SK-N-SH (cell line): ENCODE results near the gene KIF18B. TPM values are rescaled to one million over a fixed set of nuclear protein-coding genes. Genes with fewer than 3 reads are reported as not detected.

Source experiments
- CTCF ChIA-PET: fragments of 300-600, 350-600 bp; formaldehyde crosslinking; extraction: SDS; loops from one replicate; lab custom pipeline; 2021; lab: Yijun Ruan, JAX
- POLR2A ChIA-PET: fragments of 350-600 bp; sonication (Branson Sonifier 250); formaldehyde crosslinking; extraction: SDS; loops from one replicate; lab custom pipeline; 2020; ENCODE audit warnings: antibody characterized with exemption, inconsistent platforms; lab: Yijun Ruan, JAX
- DNase-seq: peaks from one replicate; pipeline ENCODE4 v3.0.0; 2012
- H2AFZ ChIP-seq: fragments of 200-600 bp; sonication (generic); 2 replicates; pipeline ENCODE4 v1.8.1; 2016; ENCODE audit warnings: antibody characterized with exemption, mild to moderate bottlenecking, low read depth
- H3F3A ChIP-seq: fragments of 200-600 bp; sonication (generic); replicated peaks from 2 replicates; pipeline ENCODE3; 2016; ENCODE audit warnings: antibody characterized with exemption, mild to moderate bottlenecking; ENCODE audit not compliant: insufficient read depth
- H3K27ac ChIP-seq, 2 experiments: fragments of 200-500 bp in 1 of 2; fragments of 200-600 bp in 1 of 2; sonication (Bioruptor generic) in 1 of 2; sonication (generic), shearing (Covaris generic) in 1 of 2; 2 replicates each; pipeline versions ENCODE4 v1.5.1 to v1.6.1; 2014 to 2016; ENCODE audit warnings: low read depth in 2 of 2, inconsistent platforms in 1 of 2, low read length in 1 of 2, mild to moderate bottlenecking in 1 of 2, mixed read lengths in 1 of 2
- H3K27me3 ChIP-seq: fragments of 200-600 bp; sonication (generic), shearing (Covaris generic); 2 replicates; pipeline ENCODE4 v1.6.1; 2016; ENCODE audit warnings: mixed run types; ENCODE audit not compliant: insufficient read depth
- H3K36me3 ChIP-seq, 2 experiments: fragments of 200-500 bp in 1 of 2; fragments of 200-600 bp in 1 of 2; sonication (Bioruptor generic) in 1 of 2; sonication (generic) in 1 of 2; replicated peaks in 1 of 2; 2 replicates each; pipeline versions ENCODE3 to v1.5.1; 2014 to 2016; ENCODE audit warnings: low read length in 1 of 2, mild to moderate bottlenecking in 1 of 2; ENCODE audit not compliant: insufficient read depth in 2 of 2, control insufficient read depth in 1 of 2
- H3K4me1 ChIP-seq, 2 experiments: fragments of 200-500 bp in 1 of 2; fragments of 200-600 bp in 1 of 2; sonication (Bioruptor generic) in 1 of 2; sonication (generic), shearing (Covaris generic) in 1 of 2; 2 replicates each; pipeline versions ENCODE4 v1.5.1 to v1.6.1; 2014 to 2016; ENCODE audit warnings: low read depth in 1 of 2, low read length in 1 of 2, mixed run types in 1 of 2; ENCODE audit not compliant: insufficient read depth in 2 of 2, control insufficient read depth in 1 of 2
- H3K4me2 ChIP-seq: fragments of 200-600 bp; sonication (generic), shearing (Covaris generic); 2 replicates; pipeline ENCODE4 v1.6.1; 2017; ENCODE audit warnings: mixed run types
- H3K4me3 ChIP-seq, 2 experiments: fragments of 200-500 bp in 1 of 2; fragments of 200-600 bp in 1 of 2; sonication (Bioruptor generic) in 1 of 2; sonication (generic), shearing (Covaris generic) in 1 of 2; 2 replicates each; pipeline versions ENCODE4 v1.5.1 to v1.8.1; 2014 to 2016; ENCODE audit warnings: low read depth in 2 of 2, inconsistent platforms in 1 of 2, low read length in 1 of 2, mild to moderate bottlenecking in 1 of 2, mixed read lengths in 1 of 2, moderate library complexity in 1 of 2
- H3K79me2 ChIP-seq: fragments of 200-600 bp; sonication (generic); 2 replicates; pipeline ENCODE4 v1.8.1; 2017; ENCODE audit warnings: mild to moderate bottlenecking; ENCODE audit not compliant: insufficient read depth
- H3K9ac ChIP-seq: fragments of 200-600 bp; sonication (generic); 2 replicates; pipeline ENCODE4 v1.6.1; 2017; ENCODE audit warnings: mixed run types
- H3K9me2 ChIP-seq: fragments of 200-600 bp; sonication (generic); 2 replicates; pipeline ENCODE4 v1.6.1; 2017; ENCODE audit warnings: mixed run types
- H3K9me3 ChIP-seq: fragments of 200-600 bp; sonication (generic); 2 replicates; pipeline ENCODE4 v1.6.1; 2017; ENCODE audit warnings: mixed run types, mild to moderate bottlenecking, moderate library complexity
- H4K20me1 ChIP-seq: fragments of 200-600 bp; sonication (generic); 2 replicates; pipeline ENCODE4 v1.6.1; 2017; ENCODE audit warnings: mild to moderate bottlenecking, mixed run types; ENCODE audit not compliant: insufficient read depth
- CHD2 ChIP-seq: fragments of 150-350 bp; IDR thresholded peaks from 2 replicates; pipeline ENCODE4 v1.6.1; 2018; ENCODE audit warnings: low read length; ENCODE audit not compliant: partially characterized antibody
- EP300 ChIP-seq, 2 experiments: IDR thresholded peaks; 2 replicates each; pipeline versions ENCODE4 v1.4.0 to v1.6.1; 2012; ENCODE audit warnings: borderline replicate concordance in 1 of 2, low read depth in 1 of 2, low read length in 1 of 2
- FOXJ3 ChIP-seq: sonication (generic); formaldehyde crosslinking; IDR thresholded peaks from 2 replicates; pipeline ENCODE4 v1.5.1; 2020; ENCODE audit warnings: mild to moderate bottlenecking, missing genetic modification reagents
- FOXM1 ChIP-seq: IDR thresholded peaks from 2 replicates; pipeline ENCODE4 v1.4.0; 2012; ENCODE audit warnings: low read depth, mild to moderate bottlenecking
- MAX ChIP-seq: IDR thresholded peaks from 2 replicates; pipeline ENCODE4 v1.4.0; 2012; ENCODE audit warnings: low read depth
- MEF2A ChIP-seq: IDR thresholded peaks from 2 replicates; pipeline ENCODE4 v1.4.0; 2012; ENCODE audit warnings: low read depth, borderline replicate concordance
- MXI1 ChIP-seq: IDR thresholded peaks from 2 replicates; pipeline ENCODE4 v1.6.1; 2012; ENCODE audit warnings: mild to moderate bottlenecking, low read depth, low read length, improper control_type of control experiment
- RAD21 ChIP-seq: IDR thresholded peaks from 2 replicates; pipeline ENCODE4 v1.6.1; 2012; ENCODE audit warnings: mild to moderate bottlenecking, low read length
- RCOR1 ChIP-seq: fragments of 150-350 bp; IDR thresholded peaks from 2 replicates; pipeline ENCODE4 v1.6.1; 2017; ENCODE audit warnings: antibody characterized with exemption, low read length
- REST ChIP-seq: IDR thresholded peaks from 2 replicates; pipeline ENCODE4 v1.6.1; 2012; ENCODE audit warnings: mild to moderate bottlenecking, low read depth, low read length, moderate library complexity
- RFX5 ChIP-seq: IDR thresholded peaks from 2 replicates; pipeline ENCODE4 v1.6.1; 2012; ENCODE audit warnings: mild to moderate bottlenecking, improper control_type of control experiment, low read length
- SMC3 ChIP-seq: IDR thresholded peaks from 2 replicates; pipeline ENCODE4 v1.6.1; 2012; ENCODE audit warnings: low read depth, low read length, improper control_type of control experiment
- TAF1 ChIP-seq: IDR thresholded peaks from 2 replicates; pipeline ENCODE4 v1.6.1; 2012; ENCODE audit warnings: low read depth, mild to moderate bottlenecking, low read length, moderate library complexity, borderline replicate concordance
- USF1 ChIP-seq: IDR thresholded peaks from 2 replicates; pipeline ENCODE4 v1.4.0; 2012; ENCODE audit warnings: low read depth, borderline replicate concordance
- YY1 ChIP-seq: IDR thresholded peaks from 2 replicates; pipeline ENCODE4 v1.4.0; 2012; ENCODE audit warnings: low read depth, mild to moderate bottlenecking
- WGBS: methylation state at CpG from one replicate; pipeline ENCODE4 v1.1.6; 2017; ENCODE audit warnings: low lambda C conversion rate; 5-methylcytosine and 5-hydroxymethylcytosine counted together
- polyA plus RNA-seq, 3 experiments: library from polyadenylated mRNA; depleted of rRNA; stranded (reverse); fragments of >200 nt; gene quantifications; 2 replicates each; pipeline ENCODE4 v1.2.3, GENCODE V29; 2012
- TF ChIP-seq, protein P1 (sequence below): fragments of 150-350 bp; IDR thresholded peaks from 2 replicates; pipeline ENCODE4 v1.6.1; 2016; ENCODE audit warnings: mild to moderate bottlenecking, low read depth, low read length

KIF18B gene
- polyA plus RNA-seq, 1 of the 3 experiments (the other 2 are of a cell fraction) = 14.7 TPM

- POLR2A ChIA-PET = no interaction called here
Observed at GRCh38 chr17:44977814-44978550, 30.4 kb upstream of the KIF18B start.

More at GRCh38 chr17:44977814-44978550, 30.4 kb upstream of the KIF18B start:
- no peak overlapping the region for H3K4me2 ChIP-seq
- no peaks in the 10 kb centered on the region for H3K9me3 ChIP-seq
- no peak overlapping the region for H3K9ac ChIP-seq
- no peaks in the 10 kb centered on the region for H3K27me3 ChIP-seq
- H4K20me1 ChIP-seq = no peaks in the 10 kb centered on the region
- H2AFZ ChIP-seq = no peak overlapping the region
- H3K79me2 ChIP-seq = no peaks in the 10 kb centered on the region
- H3K36me3 ChIP-seq = no peaks in the 10 kb centered on the region
- H3K4me1 ChIP-seq = peaks cover 0 to 18% of the 10 kb centered on the region in 2 experiments; a peak in 1 of 4 replicates
- peaks cover 5% of the 10 kb centered on the region for H3F3A ChIP-seq
- no peak for DNase-seq
- H3K27ac ChIP-seq = no peak overlapping the region
- 80% methylated on average over 5 of the region's 7 CpGs for WGBS
- no peaks in the 10 kb centered on the region for H3K9me2 ChIP-seq
- TF ChIP-seq FOXM1 = no peak
- TF ChIP-seq RAD21 = no peak
- no peak for TF ChIP-seq YY1
- no peak for TF ChIP-seq TAF1
- no peak for TF ChIP-seq REST
- no peak for TF ChIP-seq FOXJ3 (CRISPR knock-in tag)
- TF ChIP-seq RCOR1 = no peak
- TF ChIP-seq SMC3 = no peak
- no peak for TF ChIP-seq MAX
- TF ChIP-seq, protein P1, sequence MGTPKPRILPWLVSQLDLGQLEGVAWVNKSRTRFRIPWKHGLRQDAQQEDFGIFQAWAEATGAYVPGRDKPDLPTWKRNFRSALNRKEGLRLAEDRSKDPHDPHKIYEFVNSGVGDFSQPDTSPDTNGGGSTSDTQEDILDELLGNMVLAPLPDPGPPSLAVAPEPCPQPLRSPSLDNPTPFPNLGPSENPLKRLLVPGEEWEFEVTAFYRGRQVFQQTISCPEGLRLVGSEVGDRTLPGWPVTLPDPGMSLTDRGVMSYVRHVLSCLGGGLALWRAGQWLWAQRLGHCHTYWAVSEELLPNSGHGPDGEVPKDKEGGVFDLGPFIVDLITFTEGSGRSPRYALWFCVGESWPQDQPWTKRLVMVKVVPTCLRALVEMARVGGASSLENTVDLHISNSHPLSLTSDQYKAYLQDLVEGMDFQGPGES = no peak
- TF ChIP-seq CHD2 = no peak
- no peak for TF ChIP-seq RFX5
- no peak for TF ChIP-seq MEF2A
- TF ChIP-seq MXI1 = no peak
- no peak for TF ChIP-seq EP300 (IDR thresholded peaks at IDR 0.05; ENCODE audit: borderline replicate concordance in 1 of 2, low read depth in 1 of 2, low read length in 1 of 2)
- TF ChIP-seq USF1 = no peak
- CTCF ChIA-PET = interaction anchor here (0.7 to 3.3 kb wide), 8 partner anchors 9 to 200 kb away, joined by 3 to 20 read pairs (median 4); partner anchors contain the start of gene C1QL1
- H3K4me3 ChIP-seq = no peak overlapping the region
